Stimulated activated CD8-positive, alpha-beta memory T cell treated with anti-CD3 and anti-CD28 coated beads, Interleukin-15, amount 100 ng/mL, for 1 hour (primary cell): ENCODE measurements around the gene CLCN2.
A peak's percentile ranks its signal among the peaks of the same experiment; 100 is the strongest.

Source experiments
- DNase-seq: peaks from one replicate; pipeline ENCODE4 v3.0.0-alpha.2; 2020; ENCODE audit warnings: low read depth

The CLCN2 gene

DNA sequence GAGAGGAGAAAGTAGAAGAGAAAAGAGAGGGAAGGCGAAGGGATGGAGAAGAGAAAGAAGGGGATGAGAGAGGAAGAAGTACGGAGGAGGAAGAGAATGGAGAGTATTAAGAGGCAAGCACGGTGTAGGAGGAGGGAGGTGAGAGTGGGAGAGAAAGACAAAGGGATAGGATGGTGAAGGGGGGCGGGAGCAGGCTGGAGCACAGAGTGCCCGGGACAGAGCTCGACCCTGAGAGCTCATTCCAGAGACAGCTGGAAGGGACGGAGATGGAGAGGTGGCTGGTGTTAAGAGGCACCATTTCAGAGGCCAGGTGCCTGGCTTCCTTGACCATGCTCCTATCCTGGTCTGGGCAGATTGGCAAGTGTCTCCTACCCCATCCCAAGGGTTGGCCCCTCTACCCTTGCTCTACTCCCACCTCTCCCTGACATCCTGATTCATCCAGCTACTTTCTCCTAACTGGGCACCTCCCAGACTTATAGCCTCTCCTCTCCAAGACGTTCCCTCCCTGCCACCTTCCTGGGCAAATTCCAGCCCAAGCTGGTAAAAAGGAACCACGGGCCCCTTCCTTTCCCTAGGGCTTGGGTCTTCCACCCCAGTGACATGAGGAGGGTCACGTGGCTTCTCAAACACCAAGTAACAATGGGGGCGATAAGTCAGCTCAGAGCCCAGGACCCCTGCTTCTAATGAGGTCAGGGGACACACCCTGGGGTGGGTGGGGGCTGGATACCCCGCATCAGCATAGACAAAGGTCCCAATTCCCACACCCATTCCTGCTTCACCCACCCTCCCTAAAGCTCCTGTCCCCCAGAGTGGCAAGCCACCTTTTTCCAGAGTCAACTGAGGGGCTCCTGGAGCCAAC lies 1.1 kb downstream of the CLCN2 start:
- DNase-seq, result no peak

DNA sequence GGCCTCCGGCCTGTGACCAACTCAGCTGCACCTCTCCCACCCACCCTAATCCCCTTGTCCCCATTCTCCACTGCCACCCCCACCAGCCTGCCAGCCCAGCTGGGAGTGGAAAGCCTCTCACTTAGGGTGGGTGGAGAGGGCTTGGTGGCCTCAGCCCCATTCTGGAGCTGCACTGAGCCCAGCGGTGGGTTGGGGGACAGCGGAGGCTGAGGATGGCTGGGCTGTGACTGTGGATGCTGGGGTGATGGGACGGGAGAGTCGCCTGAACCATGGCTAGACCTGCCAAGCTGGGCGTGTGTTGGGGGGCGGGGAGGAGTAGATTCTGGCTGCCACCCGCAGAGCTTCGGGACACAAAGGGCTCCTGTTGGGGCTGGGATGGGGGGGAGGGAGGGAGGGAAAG lies 1.8 kb downstream of the CLCN2 start:
- DNase-seq, result no peak

DNA sequence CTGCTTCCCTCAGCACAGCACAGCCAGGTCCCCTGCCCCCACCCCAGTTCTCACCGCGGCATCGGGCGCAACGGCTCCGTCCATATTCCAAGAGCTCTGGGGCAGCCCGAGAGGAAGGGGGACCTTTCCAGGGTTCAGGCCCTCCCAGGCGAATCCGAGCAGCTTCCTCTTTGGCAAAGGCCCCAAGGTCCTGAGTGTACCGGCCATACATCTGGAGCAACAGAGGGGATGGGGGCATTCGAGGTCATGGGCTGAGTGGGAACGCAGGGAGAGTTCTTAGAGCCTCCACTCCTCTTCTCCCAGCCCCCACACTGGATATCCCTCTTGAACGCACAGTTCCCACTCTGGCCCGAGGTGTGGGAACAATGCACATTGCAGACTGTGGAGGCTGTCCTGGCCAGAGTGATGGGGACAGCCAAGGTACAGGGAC lies 2.5 kb downstream of the CLCN2 start:
- DNase-seq, result no peak

DNA sequence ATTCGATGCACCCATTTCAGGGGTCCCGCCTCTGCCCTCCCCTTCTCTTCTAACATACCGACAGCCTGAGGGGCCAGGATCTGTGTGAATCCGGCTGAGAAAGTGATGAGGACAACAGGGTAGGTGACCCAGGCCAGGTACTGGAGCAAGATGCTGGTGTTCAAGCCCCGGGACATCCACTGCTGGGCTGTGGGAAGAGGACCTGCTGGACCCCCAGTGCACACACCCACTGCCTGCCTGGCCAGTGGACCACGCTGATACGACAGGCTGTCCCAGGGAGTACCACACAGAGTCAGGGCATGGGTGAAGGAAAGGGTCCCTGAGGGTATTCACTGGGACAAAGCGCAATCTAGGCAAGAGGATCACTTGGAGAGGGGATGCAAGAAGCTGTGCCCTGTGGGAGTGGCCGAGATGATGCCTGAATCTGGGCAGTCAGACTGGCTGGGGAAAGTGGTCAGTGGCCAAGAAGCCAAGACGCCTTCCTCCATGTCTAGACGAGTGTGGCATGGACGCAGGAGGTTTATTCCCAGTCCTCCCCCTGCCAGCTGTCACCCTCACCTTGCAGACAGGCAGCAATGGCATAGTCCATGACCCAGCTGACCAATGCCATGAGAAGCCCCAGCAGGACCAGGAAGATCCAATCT lies 3.2 kb downstream of the CLCN2 start:
- no peak for DNase-seq

DNA sequence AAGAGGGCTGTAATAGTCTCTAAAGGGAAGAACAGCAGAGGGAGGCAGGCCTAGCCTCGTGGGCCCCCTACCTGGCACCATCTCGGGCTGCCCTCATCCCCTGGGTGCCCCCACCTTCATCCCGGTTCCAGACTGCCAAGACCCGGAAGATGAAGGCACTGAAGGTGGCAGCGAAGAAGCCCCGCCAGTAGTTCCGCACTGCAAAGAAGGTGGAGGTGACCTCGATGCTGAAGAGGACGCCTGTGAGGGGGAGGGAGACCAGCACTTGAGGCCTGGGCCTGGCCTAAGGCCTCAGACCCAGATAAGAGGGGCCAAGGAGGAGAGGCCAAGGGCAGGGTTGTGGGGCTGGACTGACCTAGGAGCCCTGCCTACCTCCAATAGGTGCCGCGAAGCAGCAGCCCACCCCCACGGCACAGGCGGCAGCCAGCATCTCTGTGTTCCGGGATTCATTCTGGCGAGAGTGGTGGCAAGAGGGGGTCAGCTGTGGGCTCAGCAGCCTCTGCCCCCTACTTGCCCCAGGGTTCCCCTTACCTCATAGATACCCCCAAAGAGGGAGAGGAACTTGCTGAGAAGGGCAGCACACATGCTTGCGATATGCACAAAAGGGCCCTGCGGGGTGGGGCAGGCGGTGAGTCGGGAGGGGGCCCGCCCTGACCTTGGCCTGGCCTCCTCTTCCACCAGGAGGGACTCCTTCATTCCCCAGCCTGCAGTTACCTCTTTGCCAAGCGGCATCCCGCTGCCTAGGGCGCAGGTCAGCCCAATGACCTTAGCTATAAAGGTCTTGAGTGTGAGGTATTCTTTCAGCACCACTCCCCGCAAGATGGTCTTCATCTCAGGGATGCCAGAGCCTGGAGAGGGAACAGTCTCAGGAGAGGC lies 3.9 kb downstream of the CLCN2 start:
- no peak for DNase-seq

DNA sequence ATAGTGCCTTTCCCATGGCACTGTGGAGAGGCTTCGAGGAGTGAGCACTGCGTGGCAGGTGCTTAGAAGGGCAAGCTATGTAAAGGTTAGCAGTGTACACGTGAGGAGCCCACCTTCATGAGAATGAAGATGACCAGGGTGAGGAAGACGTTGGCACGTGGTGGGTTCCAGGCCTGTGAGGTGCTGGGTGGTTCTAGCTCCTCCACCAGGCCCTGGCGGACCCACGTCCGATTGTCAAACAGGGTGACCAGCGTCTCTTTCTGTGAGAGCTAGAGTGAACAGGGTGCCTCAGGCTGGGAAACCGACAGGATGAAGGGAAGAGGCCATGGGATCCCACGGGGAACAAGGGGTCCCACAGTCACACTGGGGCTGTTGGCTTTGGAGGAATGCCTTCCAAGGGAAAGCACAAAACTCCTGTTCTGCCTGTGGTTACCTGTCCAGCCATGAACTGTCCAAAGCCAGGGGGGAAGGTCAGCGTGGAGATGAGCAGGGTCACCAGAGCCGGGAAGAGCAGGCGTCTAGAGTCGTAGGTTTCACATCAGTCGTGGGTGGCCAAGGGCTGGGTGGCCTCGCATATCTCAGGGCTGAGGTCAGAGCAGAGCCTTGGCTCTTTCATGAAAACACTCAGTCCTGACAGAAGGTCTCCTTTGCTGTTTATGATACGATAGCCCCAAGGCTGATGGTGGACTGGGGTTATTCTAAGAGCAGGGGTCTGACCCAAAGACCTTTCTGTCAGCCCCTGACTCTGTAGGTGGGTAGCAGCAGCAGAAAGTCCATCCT lies 6.0 kb downstream of the CLCN2 start:
- no peak for DNase-seq

DNA sequence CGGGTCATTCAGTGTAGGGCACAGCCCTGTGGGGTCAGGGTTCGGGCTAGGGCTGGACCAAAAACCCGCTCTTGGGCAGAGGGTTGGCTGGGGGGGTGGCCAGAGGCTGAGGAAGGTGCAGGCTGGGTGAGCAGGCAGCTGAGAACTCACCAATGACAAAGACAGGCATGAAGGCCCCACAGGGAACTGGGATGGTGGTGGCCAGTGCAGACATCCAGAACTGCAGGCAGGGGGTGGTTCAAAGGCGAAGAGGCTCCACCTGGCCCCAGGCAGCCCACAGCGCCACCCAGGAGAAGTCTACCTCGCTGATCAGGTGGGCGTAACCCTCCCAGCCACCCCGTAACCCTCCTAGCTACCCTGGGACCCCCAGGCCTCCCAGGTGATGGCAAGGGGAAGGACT lies 6.7 kb downstream of the CLCN2 start:
- no peak for DNase-seq

DNA sequence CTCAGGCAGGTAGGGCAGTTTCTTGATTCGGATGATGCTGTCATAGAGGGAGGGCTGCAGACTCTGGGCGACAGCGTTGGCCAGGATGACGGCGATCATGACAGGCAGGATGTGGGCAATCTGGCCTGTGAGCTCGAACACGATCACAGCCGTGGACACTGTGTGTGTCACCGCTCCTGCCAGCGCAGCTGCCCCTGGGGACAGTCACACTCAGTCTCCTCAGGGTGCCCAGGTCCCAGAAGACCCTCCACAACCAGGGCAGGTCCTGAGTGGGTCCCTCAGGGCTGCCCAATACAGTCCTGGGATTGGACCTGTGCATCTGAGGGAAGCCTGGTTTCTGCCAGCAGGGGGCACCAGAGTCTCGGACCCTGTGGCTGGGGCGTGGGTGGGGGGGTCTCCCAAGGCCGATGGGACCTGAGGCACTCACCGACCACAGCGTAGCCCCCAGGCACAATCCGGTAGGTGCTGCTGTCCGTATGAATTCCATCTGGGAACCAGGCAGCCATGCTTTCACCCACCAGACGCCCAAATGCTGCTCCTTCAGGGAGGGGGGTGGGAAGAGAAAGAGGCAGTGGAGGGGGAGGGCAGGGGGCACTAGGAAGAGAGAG lies 7.2 kb downstream of the CLCN2 start:
- peak; percentile 54 for DNase-seq

DNA sequence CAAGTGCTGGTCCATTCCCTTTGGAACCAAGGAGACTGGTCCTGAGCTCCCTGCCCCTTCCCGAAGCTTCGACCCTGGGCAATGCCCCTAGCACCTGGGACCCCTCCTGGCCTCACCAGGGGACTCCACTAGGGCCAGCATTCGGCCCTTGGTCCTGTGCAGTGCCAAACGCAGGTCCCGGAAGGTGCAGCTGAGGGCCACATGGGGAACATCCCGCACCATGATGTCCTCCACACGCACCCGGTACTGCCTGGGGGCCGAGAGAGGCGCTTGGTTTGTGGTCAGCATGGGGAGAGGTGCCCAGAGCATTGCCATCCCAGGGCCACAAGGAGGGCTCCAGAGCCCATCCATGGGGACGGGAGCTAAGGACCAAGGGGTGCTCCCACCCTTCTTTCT lies 7.9 kb downstream of the CLCN2 start:
- DNase-seq, result no peak

DNA sequence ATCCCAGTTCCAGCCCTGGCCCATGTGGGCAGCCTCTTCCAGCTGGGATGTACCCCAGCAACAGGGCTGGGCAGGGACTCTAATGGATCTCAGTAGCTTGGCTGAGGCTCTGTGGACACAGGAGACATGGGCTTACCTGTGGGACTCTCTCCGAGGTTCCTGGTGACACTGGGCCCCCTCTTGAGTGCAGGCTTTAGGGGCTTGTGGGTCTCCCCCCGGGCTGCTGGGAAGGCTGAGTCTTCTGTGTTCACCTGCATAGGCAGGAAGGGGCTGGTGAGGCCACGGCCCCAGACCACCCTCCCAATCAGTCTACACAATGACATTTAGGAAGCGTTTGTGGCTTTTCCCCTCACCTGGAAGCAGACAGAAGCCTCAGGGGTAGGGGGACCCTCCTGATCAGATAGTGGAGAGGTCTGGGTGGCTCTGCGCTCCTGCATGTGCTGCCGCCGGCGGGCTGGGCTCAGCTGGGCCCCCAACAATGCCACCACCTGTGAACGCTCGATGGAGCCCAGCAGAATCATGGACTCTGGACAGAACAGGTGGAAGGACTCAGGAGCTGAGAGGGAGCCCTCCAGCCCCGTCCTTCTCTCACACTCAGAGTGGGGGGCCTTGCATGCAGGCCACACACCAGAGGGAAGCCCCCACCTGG lies 8.4 kb downstream of the CLCN2 start:
- DNase-seq, result no peak

DNA sequence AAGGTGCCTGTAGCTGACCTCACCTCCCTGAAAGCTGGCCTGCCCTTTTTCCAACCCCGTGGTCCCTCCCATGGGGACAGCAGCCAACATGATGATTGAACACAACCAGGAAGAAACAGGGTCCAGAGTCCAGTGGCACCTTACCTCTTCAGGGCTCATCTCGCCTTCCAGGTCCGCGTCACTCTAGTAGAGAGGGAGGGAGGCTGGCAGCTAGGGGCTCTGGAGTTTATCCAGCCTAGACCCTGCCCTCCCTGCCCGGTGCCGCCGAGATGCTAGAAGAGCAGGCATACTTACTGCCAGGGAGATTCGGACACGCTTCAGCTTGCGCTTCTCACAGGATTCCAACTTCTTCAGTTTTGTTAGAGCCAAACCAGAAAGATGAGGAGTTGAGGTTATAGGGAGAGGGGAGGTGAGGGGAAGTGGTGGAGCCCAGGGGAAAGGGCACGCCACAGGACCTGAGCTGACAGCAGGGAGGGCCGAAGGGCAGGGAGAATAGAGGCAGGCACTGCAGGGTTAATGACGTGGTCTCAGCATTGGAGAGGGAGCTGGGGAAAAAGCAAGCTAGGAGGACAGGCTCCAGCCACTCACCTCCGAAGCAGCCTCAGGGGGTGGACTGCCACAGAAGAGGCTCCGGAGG lies 9.1 kb downstream of the CLCN2 start:
- no peak for DNase-seq

DNA sequence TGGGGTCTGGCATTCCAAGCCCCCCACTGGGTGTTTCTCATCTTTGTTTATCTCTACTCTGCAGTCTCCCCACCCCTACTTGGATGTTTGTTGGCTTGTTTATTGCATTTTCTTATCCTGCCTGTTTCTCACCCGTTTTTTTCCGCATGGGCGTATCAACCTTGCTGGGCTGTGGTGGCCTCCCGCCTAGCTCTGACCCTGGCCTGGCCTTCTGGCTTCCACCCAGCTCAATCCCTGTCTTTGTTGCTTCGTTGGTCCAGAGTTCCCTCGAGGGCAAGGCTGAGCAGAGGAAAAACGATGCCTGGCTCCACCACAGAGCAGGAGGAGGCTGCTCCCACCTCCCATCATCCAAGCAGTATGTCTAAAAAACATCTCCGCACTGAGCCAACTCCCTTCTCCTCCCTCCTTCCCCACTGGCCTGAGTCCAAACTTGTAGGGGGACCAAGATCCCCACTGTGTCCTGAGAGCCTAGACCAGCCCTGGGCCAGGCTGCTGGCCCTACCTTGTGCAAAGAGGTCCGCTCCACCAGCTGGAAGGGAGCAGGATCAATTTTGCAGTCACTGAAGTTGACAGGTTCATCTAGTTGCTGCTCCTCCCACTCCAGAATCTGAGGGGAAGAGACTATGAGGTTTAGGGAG lies 9.8 kb downstream of the CLCN2 start:
- DNase-seq, result no peak

DNA sequence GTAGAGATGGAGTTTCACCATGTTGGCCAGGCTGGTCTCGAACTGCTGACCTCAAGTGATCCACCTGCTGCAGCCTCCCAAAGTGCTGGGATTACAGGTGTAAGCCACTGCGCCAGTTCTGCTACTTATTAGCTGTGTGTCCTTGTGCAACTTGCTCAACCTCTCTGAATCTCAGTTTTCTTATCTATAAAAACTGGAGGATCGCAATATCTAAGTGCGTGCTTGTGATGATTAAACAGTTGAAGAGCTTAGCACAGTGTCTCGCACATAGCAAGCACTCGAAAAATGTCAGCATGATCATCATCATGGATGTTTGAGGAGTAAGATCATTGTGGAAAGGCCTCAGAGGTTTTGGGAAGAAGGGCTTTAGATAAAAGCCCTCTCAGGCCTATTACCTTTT lies 10.8 kb downstream of the CLCN2 start:
- no peak for DNase-seq

DNA sequence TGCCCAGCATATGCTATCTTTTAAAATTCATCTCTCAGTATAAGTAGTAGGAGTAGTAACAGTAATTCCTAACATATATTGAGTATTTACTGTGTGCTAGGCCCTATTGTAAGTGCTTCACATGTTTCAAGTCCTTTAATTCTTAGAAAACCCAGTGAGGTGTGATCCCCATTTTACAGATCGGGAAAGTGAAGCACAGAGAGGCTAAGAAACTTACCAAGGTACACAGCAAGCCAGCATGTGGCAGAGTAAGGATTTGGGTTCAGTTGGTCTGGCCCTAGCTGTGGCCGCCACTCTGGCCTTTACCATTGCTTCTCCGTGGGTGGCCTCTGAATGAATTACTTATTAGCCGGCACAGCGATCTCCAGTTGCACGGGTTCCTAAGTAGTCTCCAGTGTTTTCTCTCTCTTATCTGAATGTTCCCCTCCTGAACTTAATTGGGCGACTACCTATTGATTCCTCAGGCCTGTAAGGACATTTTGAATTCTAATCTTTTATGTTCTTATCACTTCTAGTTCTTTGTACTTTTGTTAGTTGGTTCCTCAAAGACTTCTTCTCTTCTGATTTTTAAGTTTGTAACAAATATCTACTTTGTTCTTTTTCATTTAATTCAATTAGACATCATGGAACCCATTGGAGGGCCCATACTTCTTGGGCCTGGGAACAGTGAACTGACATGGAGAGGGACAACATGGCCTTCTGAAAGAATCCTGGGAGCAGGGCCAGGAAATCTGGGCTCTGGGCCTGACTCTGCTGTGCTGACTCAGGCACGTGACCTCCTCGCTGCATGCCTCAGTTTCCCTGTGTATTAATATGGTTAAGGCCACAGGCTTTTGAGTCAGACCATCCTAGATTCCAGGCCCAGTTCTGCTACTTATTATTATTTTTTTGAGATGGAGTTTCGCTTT lies 11.6 kb downstream of the CLCN2 start:
- no peak for DNase-seq

DNA sequence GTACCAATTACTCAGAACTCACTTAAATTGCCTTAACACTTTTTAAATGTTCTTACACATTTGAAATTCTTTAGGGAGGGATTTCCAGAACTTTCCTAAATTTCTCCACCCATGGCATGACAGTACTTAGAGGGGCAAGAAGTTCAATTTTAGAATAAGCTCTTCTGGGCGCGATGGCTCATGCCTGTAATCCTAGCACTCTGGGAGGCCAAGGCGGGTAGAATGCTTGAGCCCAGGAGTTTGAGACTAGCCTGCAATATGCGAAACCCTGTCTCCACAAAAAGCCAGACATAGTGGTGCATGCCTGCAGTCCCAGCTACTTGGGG lies 13.4 kb downstream of the CLCN2 start:
- no peak for DNase-seq

DNA sequence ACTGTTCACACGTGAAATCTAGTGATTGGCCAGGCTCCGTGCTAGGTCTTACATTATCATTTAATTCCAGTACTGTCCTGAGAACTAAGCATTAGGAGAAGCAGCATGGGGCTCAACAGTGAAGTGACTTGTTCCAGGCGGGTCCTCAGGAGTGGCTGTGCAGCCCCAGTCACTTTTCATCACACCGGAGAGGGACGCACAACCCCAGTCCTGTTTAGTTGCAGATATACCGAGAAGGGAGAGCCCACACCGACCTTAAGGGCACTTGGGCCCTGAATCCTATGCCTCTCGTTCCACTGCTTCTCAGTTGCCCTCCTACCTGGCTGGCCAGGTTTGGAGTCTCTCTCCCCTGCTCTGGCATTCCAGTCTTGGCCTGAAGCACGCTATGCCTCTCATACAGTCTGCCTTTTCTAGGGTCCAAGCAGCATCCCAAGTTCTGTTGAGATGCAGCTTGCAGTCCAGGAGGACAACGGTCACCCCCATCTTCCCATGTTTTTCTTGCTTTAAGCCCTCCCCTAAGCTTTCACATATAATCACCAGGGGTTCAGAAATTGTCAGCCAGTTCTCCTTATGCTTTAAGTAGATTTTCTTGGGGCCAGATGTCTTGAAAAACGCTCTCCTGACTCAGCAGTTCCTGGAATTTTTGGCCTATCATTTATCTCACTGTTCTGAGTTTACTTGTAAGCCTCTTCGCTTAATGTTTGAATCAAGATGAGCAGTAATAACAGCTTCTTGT lies 13.9 kb downstream of the CLCN2 start:
- DNase-seq, result no peak

DNA sequence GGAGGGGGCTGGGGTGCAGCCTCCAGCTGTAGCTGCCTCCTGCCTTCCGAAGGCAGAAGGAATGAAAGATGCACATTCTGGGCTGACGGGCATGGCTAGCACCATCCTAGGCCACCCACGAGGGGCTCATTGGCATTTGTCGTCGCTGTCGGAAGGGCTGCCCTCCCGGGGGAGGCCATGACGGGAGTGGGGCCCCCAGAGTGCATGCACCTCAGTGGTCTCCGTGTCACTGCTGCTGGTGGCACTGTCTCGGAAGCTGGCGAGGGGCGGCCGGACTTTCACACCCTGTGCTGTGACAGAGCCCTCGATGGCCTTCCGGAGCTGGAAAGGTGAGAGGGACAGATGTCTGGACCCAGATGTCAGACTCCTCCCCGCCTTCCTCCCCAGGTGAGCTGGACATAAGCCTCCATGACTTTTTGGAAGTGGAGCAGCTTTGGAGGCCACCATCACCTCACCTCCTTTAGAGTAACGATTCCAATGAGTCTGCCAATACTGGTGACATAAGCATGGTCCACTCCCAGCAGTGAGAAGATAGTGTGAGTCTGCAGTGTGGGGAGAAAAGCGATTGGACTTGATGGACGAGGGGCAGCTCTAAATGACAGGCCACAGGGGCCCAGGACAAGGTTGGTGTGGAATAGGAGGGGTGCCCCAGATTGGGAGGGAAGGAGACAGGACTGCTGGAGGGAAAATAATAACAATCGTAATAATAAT lies 14.8 kb downstream of the CLCN2 start:
- DNase-seq, result no peak
